Activated CD8-positive, alpha-beta T cell treated with anti-CD3 and anti-CD28 coated beads, Interleukin-2, amount 10 ng/mL, durations not matched to agents 7 days and 5 days (primary cell): ENCODE measurements around the gene MBNL1. TPM values are rescaled to one million over a fixed set of nuclear protein-coding genes. Genes with fewer than 3 reads are reported as not detected.
A peak's percentile ranks its signal among the peaks of the same experiment; 100 is the strongest.
"Not testable (repeated sequence)": the region's sequence is repeated elsewhere in the genome, so short reads cannot be mapped to it uniquely, and the experiment has no call there.

Experiments used
- ATAC-seq: fragments of 150-1000 bp; cut with Tn5 transposase; one replicate; pipeline ENCODE4 v1.10.0; 2021; ENCODE audit warnings: moderate library complexity
- CTCF ChIA-PET: fragments of 350-600 bp; sonication (Branson Sonifier 250); formaldehyde crosslinking; loops from one replicate; lab custom pipeline; 2021; ENCODE audit warnings: antibody characterized with exemption; lab: Charles Lee
- POLR2A ChIA-PET: fragments of 350-600 bp; sonication (Branson Sonifier 250); formaldehyde crosslinking; loops from one replicate; lab custom pipeline; 2021; ENCODE audit warnings: antibody characterized with exemption; lab: Charles Lee
- DNase-seq: peaks from one replicate; pipeline ENCODE4 v3.0.0-alpha.2; 2020
- H3K27ac Mint-ChIP-seq: one replicate; pipeline ENCODE4 v1.8.0; 2021; ENCODE audit warnings: mild to moderate bottlenecking, mixed read lengths
- H3K27me3 Mint-ChIP-seq: one replicate; pipeline ENCODE4 v1.8.0; 2021; ENCODE audit warnings: low read depth, mixed read lengths
- H3K36me3 Mint-ChIP-seq: one replicate; pipeline ENCODE4 v1.8.0; 2021; ENCODE audit warnings: low read depth, mixed read lengths
- H3K4me1 Mint-ChIP-seq: one replicate; pipeline ENCODE4 v1.8.0; 2021; ENCODE audit warnings: low read depth, mixed read lengths
- H3K4me3 Mint-ChIP-seq: one replicate; pipeline ENCODE4 v1.8.0; 2021; ENCODE audit warnings: mild to moderate bottlenecking, mixed read lengths
- H3K9me3 Mint-ChIP-seq: one replicate; pipeline ENCODE4 v1.8.0; 2022; ENCODE audit warnings: mixed read lengths; ENCODE audit not compliant: insufficient read depth
- total RNA-seq, 2 experiments: library from RNA; stranded (reverse); gene quantifications; one replicate each; pipeline ENCODE4 v1.2.3, GENCODE V29; 2021

Gene MBNL1
- total RNA-seq, 2 experiments from 2014 or later: 469 to 504 TPM

GRCh38 chr3:152405915-152406802, 137.4 kb downstream of the MBNL1 start:
- peaks cover 42% of the 10 kb centered on the region for H3K36me3 Mint-ChIP-seq
- CTCF ChIA-PET: interaction anchor here (1.1 kb wide), 1 partner anchor 334 kb away, joined by 4 read pairs; no protein-coding TSS in a partner anchor
- no peak for ATAC-seq
- H3K27ac Mint-ChIP-seq: no peak overlapping the region
- H3K27me3 Mint-ChIP-seq: no peaks in the 10 kb centered on the region
- H3K4me3 Mint-ChIP-seq: no peak overlapping the region
- peaks cover 48% of the 10 kb centered on the region for H3K4me1 Mint-ChIP-seq
- no peak for DNase-seq
- POLR2A ChIA-PET: no interaction called here
- H3K9me3 Mint-ChIP-seq: no peaks in the 10 kb centered on the region

GRCh38 chr3:152413240-152413639, 144.5 kb downstream of the MBNL1 start:
- DNase-seq (no peak), ATAC-seq (no peak)
- H3K27ac Mint-ChIP-seq: no peak overlapping the region
- H3K4me3 Mint-ChIP-seq: no peak overlapping the region
- POLR2A ChIA-PET: no interaction called here
- H3K4me1 Mint-ChIP-seq: peaks cover 38% of the 10 kb centered on the region
- CTCF ChIA-PET: no interaction called here
- no peaks in the 10 kb centered on the region for H3K27me3 Mint-ChIP-seq
- H3K36me3 Mint-ChIP-seq: peaks cover 56% of the 10 kb centered on the region
- H3K9me3 Mint-ChIP-seq: no peaks in the 10 kb centered on the region

GRCh38 chr3:152416808-152417580, 148.3 kb downstream of the MBNL1 start:
- no peak for ATAC-seq
- peaks cover 78% of the 10 kb centered on the region for H3K36me3 Mint-ChIP-seq
- peaks cover 48% of the 10 kb centered on the region for H3K4me1 Mint-ChIP-seq
- H3K27me3 Mint-ChIP-seq: no peaks in the 10 kb centered on the region
- H3K9me3 Mint-ChIP-seq: peaks cover 5% of the 10 kb centered on the region
- no peak overlapping the region for H3K27ac Mint-ChIP-seq
- CTCF ChIA-PET: no interaction called here
- DNase-seq: no peak
- no peak overlapping the region for H3K4me3 Mint-ChIP-seq
- POLR2A ChIA-PET: no interaction called here

- Mint-ChIP-seq H3K36me3 (peaks cover 95% of the 10 kb centered on the region), H3K27me3 (no peaks in the 10 kb centered on the region), H3K4me3 (peak overlapping the region; percentile 6), H3K27ac (no peak overlapping the region), H3K9me3 (peaks cover 5% of the 10 kb centered on the region), H3K4me1 (peaks cover 65% of the 10 kb centered on the region)
- DNase-seq (no peak), ATAC-seq (no peak)
- POLR2A ChIA-PET: interaction anchor here (1.2 kb wide), 1 partner anchor 133 kb away, joined by 3 read pairs; no protein-coding TSS in a partner anchor
- CTCF ChIA-PET: interaction anchor here (1.6 kb wide), 1 partner anchor 24 kb away, joined by 6 read pairs; no protein-coding TSS in a partner anchor
Measured at GRCh38 chr3:152419748-152420147, 151.0 kb downstream of the MBNL1 start.

- CTCF ChIA-PET: interaction anchor here (1.0 to 1.5 kb wide), 2 partner anchors 10 to 28 kb away, joined by 3 to 4 read pairs; no protein-coding TSS in a partner anchor
- no peak overlapping the region for H3K4me3 Mint-ChIP-seq
- peak overlapping the region; percentile 16 for H3K27ac Mint-ChIP-seq
- no peaks in the 10 kb centered on the region for H3K27me3 Mint-ChIP-seq
- H3K9me3 Mint-ChIP-seq: peaks cover 5% of the 10 kb centered on the region
- peaks cover 75% of the 10 kb centered on the region for H3K4me1 Mint-ChIP-seq
- POLR2A ChIA-PET: no interaction called here
- ATAC-seq (no peak), DNase-seq (no peak)
- peaks cover 96% of the 10 kb centered on the region for H3K36me3 Mint-ChIP-seq
Measured at GRCh38 chr3:152421162-152421561, 152.4 kb downstream of the MBNL1 start.

- H3K9me3 Mint-ChIP-seq: no peaks in the 10 kb centered on the region
- peaks cover 77% of the 10 kb centered on the region for H3K36me3 Mint-ChIP-seq
- H3K27ac Mint-ChIP-seq: peak overlapping the region; percentile 17
- CTCF ChIA-PET: no interaction called here
- H3K27me3 Mint-ChIP-seq: no peaks in the 10 kb centered on the region
- H3K4me1 Mint-ChIP-seq: peaks cover 52% of the 10 kb centered on the region
- DNase-seq (no peak), ATAC-seq (no peak)
- no peak overlapping the region for H3K4me3 Mint-ChIP-seq
- POLR2A ChIA-PET: no interaction called here
Measured at GRCh38 chr3:152426393-152426792, 157.7 kb downstream of the MBNL1 start.

GRCh38 chr3:152428577-152428976, 159.8 kb downstream of the MBNL1 start:
- H3K27me3 Mint-ChIP-seq: no peaks in the 10 kb centered on the region
- no peak for ATAC-seq
- no peaks in the 10 kb centered on the region for H3K9me3 Mint-ChIP-seq
- ChIA-PET POLR2A (interaction anchor here (0.8 kb wide), 1 partner anchor 13 kb away, joined by 3 read pairs; no protein-coding TSS in a partner anchor), CTCF (interaction anchor here (1.3 kb wide), 1 partner anchor 357 kb away, joined by 3 read pairs; no protein-coding TSS in a partner anchor)
- peaks cover 72% of the 10 kb centered on the region for H3K36me3 Mint-ChIP-seq
- peaks cover 35% of the 10 kb centered on the region for H3K4me1 Mint-ChIP-seq
- H3K27ac Mint-ChIP-seq: no peak overlapping the region
- no peak for DNase-seq
- H3K4me3 Mint-ChIP-seq: no peak overlapping the region

- Mint-ChIP-seq H3K4me3 (no peak overlapping the region), H3K9me3 (peaks cover 4% of the 10 kb centered on the region), H3K27me3 (no peaks in the 10 kb centered on the region), H3K27ac (peak overlapping the region; percentile 58), H3K36me3 (peaks cover 72% of the 10 kb centered on the region), H3K4me1 (peaks cover 34% of the 10 kb centered on the region)
- DNase-seq: no peak
- ChIA-PET CTCF (interaction anchor here (2.0 kb wide), 1 partner anchor 13 kb away, joined by 6 read pairs; no protein-coding TSS in a partner anchor), POLR2A (no interaction called here)
- ATAC-seq: no peak
Measured at GRCh38 chr3:152430223-152431002, 161.7 kb downstream of the MBNL1 start.

- Mint-ChIP-seq H3K36me3 (peaks cover 72% of the 10 kb centered on the region), H3K27ac (peak overlapping the region; percentile 32), H3K27me3 (no peaks in the 10 kb centered on the region), H3K4me1 (peaks cover 43% of the 10 kb centered on the region), H3K9me3 (peaks cover 4% of the 10 kb centered on the region), H3K4me3 (no peak overlapping the region)
- ATAC-seq (peak; percentile 44), DNase-seq (no peak)
- CTCF ChIA-PET: no interaction called here
- POLR2A ChIA-PET: no interaction called here
Measured at GRCh38 chr3:152434142-152434541, 165.4 kb downstream of the MBNL1 start.

GRCh38 chr3:152435210-152435609, 166.5 kb downstream of the MBNL1 start:
- peaks cover 72% of the 10 kb centered on the region for H3K36me3 Mint-ChIP-seq

More at GRCh38 chr3:152435210-152435609, 166.5 kb downstream of the MBNL1 start:
- DNase-seq, POLR2A ChIA-PET, H3K4me3 Mint-ChIP-seq, H3K27me3 Mint-ChIP-seq, H3K27ac Mint-ChIP-seq, ATAC-seq, H3K9me3 Mint-ChIP-seq: not testable (repeated sequence)
- CTCF ChIA-PET: interaction anchor here (1.3 to 1.7 kb wide), 2 partner anchors 14 to 363 kb away, joined by 4 to 5 read pairs; no protein-coding TSS in a partner anchor
- peaks cover 46% of the 10 kb centered on the region for H3K4me1 Mint-ChIP-seq
